Measurements from ENCODE around the gene DST. TPM values are rescaled to one million over a fixed set of nuclear protein-coding genes. Genes with fewer than 3 reads are reported as not detected.

The DST gene
- polyA plus RNA-seq, 1 of the 3 experiments (the other 2 are of a cell fraction), result 64.3 TPM

DNA sequence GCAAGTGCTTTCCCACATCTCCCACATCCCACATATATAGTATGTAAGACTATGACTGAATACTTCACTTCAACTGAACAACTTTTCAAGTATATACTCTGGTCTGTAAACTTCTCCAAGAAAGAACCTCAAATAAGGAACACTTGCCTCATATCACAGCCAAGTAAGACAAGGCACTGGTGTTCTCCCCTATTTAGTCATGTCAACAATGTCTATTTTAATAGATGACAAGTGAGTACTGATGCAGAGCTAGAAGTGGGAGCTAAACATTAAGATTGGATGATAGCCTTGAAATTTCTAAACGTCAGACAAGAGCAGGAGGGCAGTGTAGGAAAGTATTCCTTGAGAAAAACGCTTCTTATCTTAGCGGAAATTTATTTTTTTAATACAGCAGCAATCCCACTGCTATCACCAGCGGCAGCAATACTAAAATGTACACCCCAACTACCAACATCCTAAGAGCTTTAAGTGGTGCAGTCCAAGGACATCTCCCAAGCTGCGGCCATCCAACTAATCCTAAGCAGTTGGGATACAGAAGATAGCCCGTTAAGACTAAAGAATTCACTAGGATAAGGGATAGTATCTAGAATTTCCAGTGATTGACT lies 29.3 kb downstream of the DST start:
- Histone ChIP-seq H3K36me3 (replicated peaks in 1 of 2; ENCODE audit: control insufficient read depth in 1 of 2, insufficient read depth in 2 of 2, low read length in 1 of 2) (peaks cover 80 to 87% of the 10 kb centered on the region in 2 experiments), H3K79me2 (ENCODE audit: insufficient read depth) (no peaks in the 10 kb centered on the region), H3K27ac (ENCODE audit: low read depth in 2 of 2, low read length in 1 of 2) (no peak overlapping the region), H3K4me3 (ENCODE audit: low read depth in 2 of 2, low read length in 1 of 2) (no peak overlapping the region), H3K4me1 (ENCODE audit: control insufficient read depth in 1 of 2, insufficient read depth in 2 of 2, low read depth in 1 of 2, low read length in 1 of 2) (no peaks in the 10 kb centered on the region), H3F3A (replicated peaks; ENCODE audit: insufficient read depth) (no peaks in the 10 kb centered on the region), H3K27me3 (ENCODE audit: insufficient read depth) (no peaks in the 10 kb centered on the region), H3K9me2 (no peaks in the 10 kb centered on the region), H3K9ac (no peak overlapping the region), H2AFZ (ENCODE audit: low read depth) (no peak overlapping the region), H4K20me1 (ENCODE audit: insufficient read depth) (no peaks in the 10 kb centered on the region), H3K9me3 (no peaks in the 10 kb centered on the region), H3K4me2 (no peak overlapping the region)
- TF ChIP-seq NFIC (IDR thresholded peaks at IDR 0.05; ENCODE audit: borderline replicate concordance) (no peak), FOSL2 (IDR thresholded peaks at IDR 0.05; ENCODE audit: borderline replicate concordance, low read depth) (no peak), POLR2AphosphoS5 (IDR thresholded peaks at IDR 0.05; ENCODE audit: low read depth, low read length) (no peak), TEAD4 (IDR thresholded peaks at IDR 0.05; ENCODE audit: borderline replicate concordance, insufficient read depth) (no peak), ELF1 (IDR thresholded peaks at IDR 0.05) (no peak), EP300 (IDR thresholded peaks at IDR 0.05; ENCODE audit: borderline replicate concordance in 1 of 2, low read depth in 1 of 2, low read length in 1 of 2) (no peak), FOXM1 (IDR thresholded peaks at IDR 0.05; ENCODE audit: low read depth) (no peak), ZBTB33 (IDR thresholded peaks at IDR 0.05; ENCODE audit: borderline replicate concordance, low read depth) (no peak), FOXJ3 (CRISPR knock-in tag; IDR thresholded peaks at IDR 0.05) (no peak), TCF12 (IDR thresholded peaks at IDR 0.05) (no peak), EZH2phosphoT487 (IDR thresholded peaks at IDR 0.05; ENCODE audit: borderline replicate concordance, low read depth) (no peak), USF2 (IDR thresholded peaks at IDR 0.05; ENCODE audit: borderline replicate concordance, low read depth, low read length) (no peak), TAF1 (IDR thresholded peaks at IDR 0.05; ENCODE audit: borderline replicate concordance, low read depth, low read length) (no peak), RCOR1 (IDR thresholded peaks at IDR 0.05; ENCODE audit: low read length) (no peak), MXI1 (IDR thresholded peaks at IDR 0.05; ENCODE audit: low read depth, low read length) (no peak), CHD2 (IDR thresholded peaks at IDR 0.05; ENCODE audit: low read length, partially characterized antibody) (no peak), JUND (IDR thresholded peaks at IDR 0.05) (no peak), MEF2A (IDR thresholded peaks at IDR 0.05; ENCODE audit: borderline replicate concordance, low read depth) (no peak)
- ChIA-PET CTCF (interaction anchor here (0.7 to 4.9 kb wide), 6 partner anchors 10 to 290 kb away, joined by 3 to 25 read pairs (median 4); no protein-coding TSS in a partner anchor), POLR2A (no interaction called here)
- no peak for DNase-seq
- 95% methylated on average over 6 of the region's 6 CpGs for WGBS (ENCODE audit: low lambda C conversion rate)

Data from SK-N-SH (cell line).